Endothelial cell (in vitro differentiated cells): ENCODE results near the gene P4HA2. TPM values are rescaled to one million over a fixed set of nuclear protein-coding genes. Genes with fewer than 3 reads are reported as not detected.

Experiments used
- DNase-seq: peaks from one replicate; pipeline ENCODE4 v3.0.0; 2021; ENCODE audit warnings: low spot score
- H3K27ac Mint-ChIP-seq: one replicate; pipeline ENCODE4 v1.8.0; 2021; ENCODE audit warnings: mixed read lengths, inconsistent platforms; ENCODE audit not compliant: unreplicated experiment
- H3K27me3 Mint-ChIP-seq: one replicate; pipeline ENCODE4 v1.8.0; 2021; ENCODE audit warnings: mild to moderate bottlenecking, moderate library complexity, mixed read lengths, inconsistent platforms; ENCODE audit not compliant: unreplicated experiment
- H3K36me3 Mint-ChIP-seq: one replicate; pipeline ENCODE4 v1.8.0; 2021; ENCODE audit warnings: mild to moderate bottlenecking, low read depth, mixed read lengths, inconsistent platforms; ENCODE audit not compliant: unreplicated experiment
- H3K4me1 Mint-ChIP-seq: one replicate; pipeline ENCODE4 v1.8.0; 2021; ENCODE audit warnings: mild to moderate bottlenecking, mixed read lengths, inconsistent platforms; ENCODE audit not compliant: unreplicated experiment
- H3K4me3 Mint-ChIP-seq: one replicate; pipeline ENCODE4 v1.8.0; 2021; ENCODE audit warnings: mild to moderate bottlenecking, mixed read lengths, inconsistent platforms; ENCODE audit not compliant: unreplicated experiment
- H3K9me3 Mint-ChIP-seq: one replicate; pipeline ENCODE4 v1.8.0; 2021; ENCODE audit warnings: mixed read lengths, inconsistent platforms; ENCODE audit not compliant: unreplicated experiment
- total RNA-seq: library from RNA; stranded (reverse); fragmentation: NEBNext Ultra II Directional; extraction: Animal tissue kit (Norgen Biotek cat#: 25700); gene quantifications from one replicate; pipeline ENCODE4 v1.2.1, GENCODE V29; 2021; ENCODE audit not compliant: unreplicated experiment
- TF ChIP-seq, protein P1 (sequence below): fragments of 200-600 bp; sonication (generic); IDR thresholded peaks from one replicate; pipeline ENCODE4 v1.5.0; 2021; ENCODE audit warnings: antibody characterized with exemption; ENCODE audit not compliant: unreplicated experiment

The P4HA2 gene
- total RNA-seq, 1 donor from 2014 or later: 9.9 TPM

DNA sequence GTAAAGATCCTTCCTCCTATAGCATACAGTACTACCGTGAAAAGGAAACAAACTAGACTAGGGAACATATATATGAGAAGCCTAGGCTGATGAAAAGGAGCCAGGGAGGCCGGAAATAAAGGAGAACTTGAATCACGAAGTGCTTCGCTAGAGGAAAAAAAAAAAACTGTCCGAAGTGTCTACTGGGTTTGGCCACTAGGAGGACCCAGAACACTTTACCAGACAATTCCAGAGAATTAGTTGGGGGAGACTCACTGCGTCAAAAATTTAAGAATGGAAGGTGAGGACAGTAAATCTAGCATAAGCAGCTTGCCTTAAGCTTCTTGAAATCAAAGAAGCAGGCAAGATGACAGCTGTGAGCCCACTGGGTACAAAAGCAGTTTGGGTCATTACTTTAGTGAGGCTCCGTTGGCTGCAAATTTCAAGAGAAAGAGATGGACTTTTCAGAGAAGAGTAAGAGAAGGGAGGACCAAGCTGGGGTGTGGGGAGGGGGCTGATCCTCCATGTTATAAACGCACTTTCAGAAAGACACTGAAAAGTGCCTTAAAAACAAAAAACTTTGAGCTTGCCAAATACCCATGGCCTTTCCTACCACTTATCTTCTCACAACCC lies 47.4 kb downstream of the P4HA2 start:
- Mint-ChIP-seq H3K27ac (no peak overlapping the region), H3K36me3 (no peaks in the 10 kb centered on the region), H3K4me3 (no peak overlapping the region), H3K4me1 (peaks cover 27% of the 10 kb centered on the region), H3K27me3 (no peaks in the 10 kb centered on the region), H3K9me3 (no peaks in the 10 kb centered on the region)
- DNase-seq: peak; percentile 26
- TF ChIP-seq, protein P1, sequence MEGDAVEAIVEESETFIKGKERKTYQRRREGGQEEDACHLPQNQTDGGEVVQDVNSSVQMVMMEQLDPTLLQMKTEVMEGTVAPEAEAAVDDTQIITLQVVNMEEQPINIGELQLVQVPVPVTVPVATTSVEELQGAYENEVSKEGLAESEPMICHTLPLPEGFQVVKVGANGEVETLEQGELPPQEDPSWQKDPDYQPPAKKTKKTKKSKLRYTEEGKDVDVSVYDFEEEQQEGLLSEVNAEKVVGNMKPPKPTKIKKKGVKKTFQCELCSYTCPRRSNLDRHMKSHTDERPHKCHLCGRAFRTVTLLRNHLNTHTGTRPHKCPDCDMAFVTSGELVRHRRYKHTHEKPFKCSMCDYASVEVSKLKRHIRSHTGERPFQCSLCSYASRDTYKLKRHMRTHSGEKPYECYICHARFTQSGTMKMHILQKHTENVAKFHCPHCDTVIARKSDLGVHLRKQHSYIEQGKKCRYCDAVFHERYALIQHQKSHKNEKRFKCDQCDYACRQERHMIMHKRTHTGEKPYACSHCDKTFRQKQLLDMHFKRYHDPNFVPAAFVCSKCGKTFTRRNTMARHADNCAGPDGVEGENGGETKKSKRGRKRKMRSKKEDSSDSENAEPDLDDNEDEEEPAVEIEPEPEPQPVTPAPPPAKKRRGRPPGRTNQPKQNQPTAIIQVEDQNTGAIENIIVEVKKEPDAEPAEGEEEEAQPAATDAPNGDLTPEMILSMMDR: peak; percentile 85

DNA sequence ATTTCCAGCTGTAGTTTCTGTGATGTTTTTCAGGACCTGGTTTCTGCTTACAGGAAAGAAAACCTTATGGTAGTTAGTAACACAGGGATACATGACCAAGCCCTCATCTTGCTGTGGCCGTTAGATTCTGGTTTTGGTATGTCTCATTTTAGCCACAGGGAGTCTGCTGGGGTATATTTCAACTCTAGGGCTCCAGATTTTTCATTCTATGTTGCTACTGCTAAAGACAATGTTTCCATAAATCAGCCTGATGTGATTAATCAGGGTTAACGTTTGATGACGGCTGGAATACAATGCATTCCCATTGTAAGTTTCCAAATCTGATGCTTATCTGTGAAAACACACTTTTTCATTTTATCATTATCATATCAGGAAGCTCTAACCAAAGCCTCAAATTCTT lies 48.2 kb downstream of the P4HA2 start:
- H3K4me1 Mint-ChIP-seq: peaks cover 27% of the 10 kb centered on the region
- TF ChIP-seq, protein P1: no peak
- H3K27ac Mint-ChIP-seq: no peak overlapping the region
- H3K36me3 Mint-ChIP-seq: no peaks in the 10 kb centered on the region
- H3K27me3 Mint-ChIP-seq: no peaks in the 10 kb centered on the region
- no peaks in the 10 kb centered on the region for H3K9me3 Mint-ChIP-seq
- DNase-seq: no peak
- no peak overlapping the region for H3K4me3 Mint-ChIP-seq

DNA sequence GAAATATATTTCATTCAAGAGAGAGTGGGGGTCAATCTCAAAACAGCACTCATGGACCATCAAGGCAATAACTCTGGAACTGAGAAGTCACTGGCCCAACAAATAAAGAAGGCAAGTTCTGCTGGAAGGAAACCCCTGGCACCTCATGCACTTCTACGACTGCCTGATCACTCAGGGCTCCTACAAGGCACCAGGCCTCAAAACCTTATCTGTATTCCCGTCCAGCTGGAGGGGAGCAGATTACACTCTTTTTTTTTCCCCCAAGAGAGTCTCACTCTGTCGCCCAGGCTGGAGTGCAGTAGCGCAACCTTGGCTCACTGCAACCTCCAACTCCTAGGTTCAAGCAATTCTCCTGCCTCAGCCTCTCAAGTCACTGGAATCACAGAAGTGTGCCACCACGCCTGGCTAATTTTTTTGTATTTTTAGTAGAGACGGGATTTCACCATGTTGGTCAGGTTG lies 49.9 kb downstream of the P4HA2 start:
- DNase-seq: no peak
- Mint-ChIP-seq H3K27ac (no peak overlapping the region), H3K4me3 (no peak overlapping the region), H3K4me1 (peaks cover 27% of the 10 kb centered on the region), H3K36me3 (no peaks in the 10 kb centered on the region), H3K27me3 (no peaks in the 10 kb centered on the region), H3K9me3 (no peaks in the 10 kb centered on the region)
- TF ChIP-seq, protein P1: no peak

DNA sequence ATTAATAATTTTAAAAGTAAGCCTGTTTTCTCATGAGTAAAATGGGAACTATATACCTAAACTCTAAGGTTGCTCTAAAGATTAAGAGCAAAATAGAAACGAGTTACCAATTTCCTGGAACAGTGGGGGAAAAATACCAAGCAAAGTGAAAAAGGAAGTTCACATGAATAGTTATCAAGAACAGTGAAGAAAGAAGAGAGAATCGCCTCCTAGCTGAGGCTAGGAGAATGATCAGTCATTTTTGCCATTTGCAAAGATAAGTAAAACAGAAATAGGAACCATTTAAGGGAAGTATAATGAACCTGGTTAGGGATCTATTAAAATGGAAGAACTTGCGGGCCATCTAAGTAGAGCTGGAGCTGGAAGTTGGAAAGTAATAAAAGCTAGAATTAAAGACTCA lies 50.7 kb downstream of the P4HA2 start:
- Mint-ChIP-seq H3K27me3 (no peaks in the 10 kb centered on the region), H3K27ac (no peak overlapping the region), H3K4me3 (no peak overlapping the region), H3K36me3 (no peaks in the 10 kb centered on the region), H3K9me3 (no peaks in the 10 kb centered on the region), H3K4me1 (peaks cover 27% of the 10 kb centered on the region)
- TF ChIP-seq, protein P1: no peak
- DNase-seq: no peak

DNA sequence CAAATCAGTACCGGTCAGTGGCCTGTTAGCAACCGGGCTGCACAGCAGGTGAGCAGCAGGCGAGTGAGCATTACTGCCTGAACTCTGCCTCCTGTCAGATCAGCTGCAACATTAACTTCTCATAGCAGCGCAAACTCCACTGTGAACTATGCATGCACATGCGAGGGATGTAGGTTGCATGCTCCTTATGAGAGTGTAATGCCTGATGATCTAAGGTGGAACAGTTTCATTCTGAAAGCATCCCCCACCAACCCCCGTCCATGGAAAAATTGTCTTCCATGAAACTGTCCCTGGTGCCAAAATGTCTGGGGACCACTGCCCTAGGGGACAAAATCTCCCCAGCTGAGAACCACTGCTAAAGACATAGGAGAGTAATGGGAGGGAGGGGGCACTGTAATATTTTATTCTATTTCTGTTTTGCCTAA lies 51.1 kb downstream of the P4HA2 start:
- DNase-seq: no peak
- TF ChIP-seq, protein P1: no peak
- no peak overlapping the region for H3K27ac Mint-ChIP-seq

More for the DNA sequence above, 51.1 kb downstream of the P4HA2 start:
- Mint-ChIP-seq H3K36me3 (no peaks in the 10 kb centered on the region), H3K4me1 (peaks cover 27% of the 10 kb centered on the region), H3K4me3 (no peak overlapping the region), H3K9me3 (no peaks in the 10 kb centered on the region), H3K27me3 (no peaks in the 10 kb centered on the region)
